ENCODE results near the gene ATAD3B.

ATAD3B gene

GRCh38 chr1:1540090-1540817 lies 68.7 kb downstream of the ATAD3B start, which contains the start of gene TMEM240:
TSS of gene TMEM240 (minus strand) at chr1:1540624. CDS start at chr1:1540346, 278 bp downstream.
- Histone ChIP-seq H3K4me3 (peak within 1 kb of the TSS; percentile 76), H3K27ac (no peak within 1 kb of the TSS), H3K9ac (ENCODE audit: insufficient read length) (peak within 1 kb of the TSS; percentile 70), H3K36me3 (ENCODE audit: insufficient read depth, low read length) (no peaks in the 10 kb centered on the region; the same call in 1 of the 2 replicates), H3K9me3 (ENCODE audit: low read depth, low read length) (no peaks in the 10 kb centered on the region)
- no peak for DNase-seq (ENCODE audit: low read depth, low spot score)
- no peak for TF ChIP-seq FOXP2 (optimal IDR thresholded peaks at IDR 0.05; ENCODE audit: control extremely low read depth, extremely low read length, insufficient read depth)

GRCh38 chr1:1540818-1541628 lies 69.5 kb downstream of the ATAD3B start:
- Histone ChIP-seq H3K27ac (no peak overlapping the region), H3K9ac (ENCODE audit: insufficient read length) (no peak overlapping the region), H3K4me3 (peak overlapping the region; percentile 76), H3K9me3 (ENCODE audit: low read depth, low read length) (no peaks in the 10 kb centered on the region), H3K36me3 (ENCODE audit: insufficient read depth, low read length) (no peaks in the 10 kb centered on the region; the same call in 1 of the 2 replicates)
- DNase-seq (ENCODE audit: low read depth, low spot score): no peak
- TF ChIP-seq FOXP2 (optimal IDR thresholded peaks at IDR 0.05; ENCODE audit: control extremely low read depth, extremely low read length, insufficient read depth) (no peak), POLR2AphosphoS5 (IDR thresholded peaks at IDR 0.05; ENCODE audit: borderline replicate concordance, low read depth, low read length) (no peak), EZH2 (IDR thresholded peaks at IDR 0.05) (no peak)

DNA sequence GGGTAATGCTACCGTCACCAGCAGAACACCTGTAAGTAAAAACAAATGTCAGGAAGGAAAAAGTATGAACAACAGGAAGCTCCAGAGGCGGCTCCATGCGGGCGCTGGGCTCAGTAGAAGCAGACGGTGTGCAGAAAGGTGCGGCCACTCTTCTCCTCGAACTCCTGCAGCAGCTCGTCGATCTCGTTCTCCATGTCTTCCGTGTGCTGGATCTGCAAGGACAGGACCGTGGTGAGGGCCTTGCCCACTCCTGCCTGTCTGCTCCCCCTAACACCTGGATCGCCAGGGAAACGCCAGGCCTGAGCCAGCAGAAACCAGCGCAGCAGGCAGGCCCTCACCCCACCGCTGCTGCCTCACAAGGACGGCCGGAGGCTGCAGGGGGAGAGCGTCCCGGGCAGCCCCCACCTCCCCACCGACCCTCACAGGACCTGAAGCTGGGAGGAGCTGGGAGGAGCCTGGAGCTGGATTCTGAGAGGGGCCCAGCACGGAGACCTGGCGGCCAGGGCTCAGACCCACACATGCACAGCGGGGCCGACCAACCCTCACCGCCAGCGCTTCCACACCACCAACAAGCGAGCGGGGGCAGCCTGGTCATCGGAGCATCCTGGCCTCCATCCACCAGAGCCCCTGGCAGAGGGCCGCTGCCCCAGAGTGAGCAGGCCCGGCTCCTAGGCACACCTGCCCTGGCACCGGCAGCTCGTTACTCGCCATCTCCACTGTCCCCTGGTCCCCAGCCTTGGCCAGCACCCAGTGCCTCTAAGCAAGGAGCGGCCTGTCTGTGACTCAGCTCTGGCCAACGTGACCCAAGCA lies 70.6 kb downstream of the ATAD3B start:
- DNase-seq (ENCODE audit: low read depth, low spot score): no peak
- no peaks in the 10 kb centered on the region for H3K9me3 ChIP-seq (ENCODE audit: low read depth, low read length)
- no peak overlapping the region for H3K4me3 ChIP-seq
- H3K9ac ChIP-seq (ENCODE audit: insufficient read length): no peak overlapping the region
- peak overlapping the region; percentile 50; the same call in 1 of the 2 replicates for H3K27ac ChIP-seq
- no peaks in the 10 kb centered on the region; the same call in 1 of the 2 replicates for H3K36me3 ChIP-seq (ENCODE audit: insufficient read depth, low read length)
- TF ChIP-seq EZH2 (IDR thresholded peaks at IDR 0.05) (no peak), POLR2AphosphoS5 (IDR thresholded peaks at IDR 0.05; ENCODE audit: borderline replicate concordance, low read depth, low read length) (no peak), FOXP2 (optimal IDR thresholded peaks at IDR 0.05; ENCODE audit: control extremely low read depth, extremely low read length, insufficient read depth) (no peak)

DNA sequence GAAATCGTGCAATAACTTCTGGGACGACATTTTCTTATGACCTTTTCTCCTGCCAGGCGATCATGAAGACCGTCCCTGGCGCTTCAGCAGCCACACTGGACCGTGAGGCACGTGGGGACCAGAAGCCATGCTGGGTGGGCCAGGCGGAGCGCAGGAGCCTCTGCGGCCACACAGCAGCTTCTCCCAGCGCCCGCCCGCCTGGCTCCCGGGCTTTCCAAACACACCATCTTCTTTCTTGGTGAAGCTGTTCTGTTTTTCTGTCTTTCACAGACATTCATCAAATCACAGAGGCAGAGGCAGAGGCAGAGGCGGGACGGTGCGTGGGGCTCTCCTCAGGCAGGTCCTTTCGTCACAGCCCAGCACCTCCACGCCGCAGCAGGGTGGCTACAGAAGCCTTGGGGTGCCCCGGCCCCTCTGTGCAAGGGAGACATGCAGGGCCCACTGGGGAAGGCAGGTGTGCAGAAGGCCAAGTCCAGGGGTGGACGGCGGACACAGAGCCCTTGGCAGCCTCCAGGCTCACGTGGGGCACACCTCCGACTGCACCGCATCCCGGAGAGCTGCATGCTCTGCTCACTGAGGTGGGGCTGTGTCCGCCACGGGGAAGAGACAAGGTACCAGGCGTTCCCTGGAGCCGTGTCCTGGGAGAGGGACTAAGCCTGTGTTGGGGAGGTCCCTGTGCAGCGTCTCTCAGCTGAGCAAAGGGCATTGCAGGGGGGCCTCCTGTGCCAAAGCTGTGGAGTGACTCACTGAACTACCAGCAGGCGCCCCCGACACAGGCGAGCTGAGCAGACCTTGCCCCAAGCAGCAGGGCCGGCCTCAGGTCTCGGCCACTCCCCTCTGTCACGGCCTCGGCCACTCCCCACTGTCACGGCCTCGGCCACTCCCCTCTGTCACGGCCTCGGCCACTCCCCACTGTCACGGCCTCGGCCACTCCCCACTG lies 71.5 kb downstream of the ATAD3B start:
- Histone ChIP-seq H3K36me3 (ENCODE audit: insufficient read depth, low read length) (no peaks in the 10 kb centered on the region; the same call in 1 of the 2 replicates), H3K9me3 (ENCODE audit: low read depth, low read length) (no peaks in the 10 kb centered on the region), H3K9ac (ENCODE audit: insufficient read length) (no peak overlapping the region), H3K27ac (no peak overlapping the region), H3K4me3 (no peak overlapping the region)
- TF ChIP-seq FOXP2 (optimal IDR thresholded peaks at IDR 0.05; ENCODE audit: control extremely low read depth, extremely low read length, insufficient read depth) (no peak), POLR2AphosphoS5 (IDR thresholded peaks at IDR 0.05; ENCODE audit: borderline replicate concordance, low read depth, low read length) (no peak), EZH2 (IDR thresholded peaks at IDR 0.05) (no peak)
- no peak for DNase-seq (ENCODE audit: low read depth, low spot score)

DNA sequence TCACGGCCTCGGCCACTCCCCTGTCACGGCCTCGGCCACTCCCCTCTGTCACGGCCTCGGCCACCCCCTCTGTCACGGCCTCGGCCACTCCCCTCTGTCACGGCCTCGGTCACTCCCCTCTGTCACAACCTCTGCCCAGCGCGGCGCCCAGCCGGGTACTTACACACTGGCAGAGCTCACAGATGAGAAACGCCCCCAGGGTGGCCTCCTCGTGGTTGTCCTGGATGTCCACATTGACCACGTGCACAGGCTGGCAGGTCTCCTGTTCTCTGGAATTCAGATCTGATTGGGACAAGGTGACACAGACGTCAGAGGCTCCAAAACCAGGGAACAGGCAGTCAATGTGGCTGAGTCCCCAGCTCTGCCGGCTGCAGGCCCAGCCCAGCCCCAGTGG lies 72.1 kb downstream of the ATAD3B start:
- no peak overlapping the region for H3K9ac ChIP-seq (ENCODE audit: insufficient read length)
- no peaks in the 10 kb centered on the region for H3K9me3 ChIP-seq (ENCODE audit: low read depth, low read length)
- H3K36me3 ChIP-seq (ENCODE audit: insufficient read depth, low read length): no peaks in the 10 kb centered on the region; the same call in 1 of the 2 replicates
- TF ChIP-seq FOXP2 (optimal IDR thresholded peaks at IDR 0.05; ENCODE audit: control extremely low read depth, extremely low read length, insufficient read depth): no peak
- no peak for TF ChIP-seq EZH2 (IDR thresholded peaks at IDR 0.05)
- TF ChIP-seq POLR2AphosphoS5 (IDR thresholded peaks at IDR 0.05; ENCODE audit: borderline replicate concordance, low read depth, low read length): no peak
- no peak overlapping the region for H3K27ac ChIP-seq
- DNase-seq (ENCODE audit: low read depth, low spot score): no peak
- H3K4me3 ChIP-seq: no peak overlapping the region

DNA sequence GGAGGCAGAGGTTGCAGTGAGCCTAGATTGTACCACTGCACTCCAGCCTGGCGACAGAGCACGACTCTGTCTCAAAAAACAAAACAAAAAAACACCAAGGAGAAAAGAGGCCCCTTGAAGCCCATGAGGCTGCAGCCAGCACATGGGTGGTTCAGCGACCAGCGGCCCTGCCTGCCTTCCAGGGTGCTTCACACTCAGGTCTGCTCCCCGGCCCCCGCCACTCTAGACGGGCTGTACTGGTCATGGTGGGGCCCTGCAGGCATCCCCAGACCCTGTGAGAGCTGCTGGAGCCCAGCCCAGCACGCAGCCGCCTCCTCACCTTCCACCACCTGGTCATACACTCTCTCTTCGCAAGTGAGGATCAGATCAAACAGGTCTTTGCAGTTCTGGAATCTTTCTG lies 73.0 kb downstream of the ATAD3B start:
- no peaks in the 10 kb centered on the region; the same call in 1 of the 2 replicates for H3K36me3 ChIP-seq (ENCODE audit: insufficient read depth, low read length)
- TF ChIP-seq FOXP2 (optimal IDR thresholded peaks at IDR 0.05; ENCODE audit: control extremely low read depth, extremely low read length, insufficient read depth) (no peak), POLR2AphosphoS5 (IDR thresholded peaks at IDR 0.05; ENCODE audit: borderline replicate concordance, low read depth, low read length) (no peak), EZH2 (IDR thresholded peaks at IDR 0.05) (no peak)

More for the DNA sequence above, 73.0 kb downstream of the ATAD3B start:
- Histone ChIP-seq H3K27ac (0 out of 2 replicates have a peak overlapping the region, but pooled peaks have one; percentile 25), H3K4me3 (no peak overlapping the region), H3K9ac (ENCODE audit: insufficient read length) (no peak overlapping the region), H3K9me3 (ENCODE audit: low read depth, low read length) (no peaks in the 10 kb centered on the region)
- no peak for DNase-seq (ENCODE audit: low read depth, low spot score)
